ENCODE measurements around the gene PPP2R2C. TPM values are rescaled to one million over a fixed set of nuclear protein-coding genes. Genes with fewer than 3 reads are reported as not detected.

PPP2R2C gene
- polyA plus RNA-seq, 1 donor (not counting 4 experiments of a cell fraction or from before 2014, with no cell fraction given): 12.3 TPM

DNA sequence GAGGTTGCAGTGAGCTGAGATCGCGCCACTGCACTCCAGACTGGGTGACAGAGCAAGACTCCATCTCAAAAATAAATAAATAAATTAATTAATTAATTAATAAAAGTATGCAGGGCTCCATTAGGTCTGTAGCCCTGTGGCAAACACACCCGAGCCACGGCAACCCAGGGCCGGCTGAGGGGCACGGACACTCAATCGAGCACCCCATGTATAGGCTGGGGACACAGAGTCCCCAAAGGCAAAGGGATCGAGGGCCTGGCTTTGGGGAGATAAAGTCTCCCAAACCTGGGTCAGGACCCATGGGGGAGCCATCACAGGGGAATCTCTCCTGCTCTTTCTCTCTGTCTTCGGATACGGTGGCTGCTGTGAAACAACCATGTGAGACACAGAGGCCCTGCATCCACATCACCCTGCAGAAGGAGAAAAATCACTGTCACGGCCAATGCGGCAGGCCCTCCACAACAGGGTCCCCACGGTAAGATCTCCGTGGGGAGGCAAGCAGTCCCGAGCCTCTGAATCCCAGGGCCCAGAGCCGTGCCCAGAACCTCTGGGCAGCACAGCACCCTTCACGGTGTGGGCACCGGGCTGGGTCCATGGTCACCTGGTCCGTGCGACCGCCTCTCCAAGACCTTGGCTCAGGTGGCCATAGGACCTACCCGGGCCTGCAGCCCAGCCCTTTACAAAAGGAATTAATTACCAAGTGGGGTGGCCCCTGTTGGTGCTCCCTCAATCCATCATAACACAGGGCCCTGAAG, 121.0 kb downstream of the PPP2R2C start:
- Histone ChIP-seq H3K9me1 (ENCODE audit: control insufficient read depth, extremely low read depth, insufficient read depth, low read length) (no peaks in the 10 kb centered on the region), H3K36me3 (ENCODE audit: control insufficient read depth in 2 of 2, extremely low read depth in 1 of 2, insufficient read depth in 2 of 2, low read length in 2 of 2) (no peaks in the 10 kb centered on the region), H3K4me3 (ENCODE audit: control insufficient read depth in 2 of 3, extremely low read depth in 1 of 3, insufficient read depth in 2 of 3, low read depth in 1 of 3, low read length in 3 of 3) (no peak overlapping the region), H3K9me3 (ENCODE audit: control insufficient read depth, low read depth, low read length) (no peaks in the 10 kb centered on the region), H2AFZ (ENCODE audit: control insufficient read depth, low read length) (no peak overlapping the region), H4K20me1 (ENCODE audit: control insufficient read depth, extremely low read depth, insufficient read depth, low read length) (no peaks in the 10 kb centered on the region), H3K4me1 (ENCODE audit: control insufficient read depth, extremely low read depth, insufficient read depth, low read length) (no peaks in the 10 kb centered on the region), H3K9ac (ENCODE audit: control insufficient read depth, extremely low read depth, insufficient read depth, low read length) (no peak overlapping the region), H3K79me2 (ENCODE audit: control insufficient read depth, insufficient read depth, low read length) (no peaks in the 10 kb centered on the region), H3K27me3 (ENCODE audit: control insufficient read depth, extremely low read depth, insufficient read depth, low read length) (no peaks in the 10 kb centered on the region), H3K27ac (ENCODE audit: control insufficient read depth, insufficient read depth, low read length) (no peak overlapping the region), H3K4me2 (ENCODE audit: control insufficient read depth, extremely low read depth, insufficient read depth, low read depth, low read length) (no peak overlapping the region)
- TF ChIP-seq, protein P1, sequence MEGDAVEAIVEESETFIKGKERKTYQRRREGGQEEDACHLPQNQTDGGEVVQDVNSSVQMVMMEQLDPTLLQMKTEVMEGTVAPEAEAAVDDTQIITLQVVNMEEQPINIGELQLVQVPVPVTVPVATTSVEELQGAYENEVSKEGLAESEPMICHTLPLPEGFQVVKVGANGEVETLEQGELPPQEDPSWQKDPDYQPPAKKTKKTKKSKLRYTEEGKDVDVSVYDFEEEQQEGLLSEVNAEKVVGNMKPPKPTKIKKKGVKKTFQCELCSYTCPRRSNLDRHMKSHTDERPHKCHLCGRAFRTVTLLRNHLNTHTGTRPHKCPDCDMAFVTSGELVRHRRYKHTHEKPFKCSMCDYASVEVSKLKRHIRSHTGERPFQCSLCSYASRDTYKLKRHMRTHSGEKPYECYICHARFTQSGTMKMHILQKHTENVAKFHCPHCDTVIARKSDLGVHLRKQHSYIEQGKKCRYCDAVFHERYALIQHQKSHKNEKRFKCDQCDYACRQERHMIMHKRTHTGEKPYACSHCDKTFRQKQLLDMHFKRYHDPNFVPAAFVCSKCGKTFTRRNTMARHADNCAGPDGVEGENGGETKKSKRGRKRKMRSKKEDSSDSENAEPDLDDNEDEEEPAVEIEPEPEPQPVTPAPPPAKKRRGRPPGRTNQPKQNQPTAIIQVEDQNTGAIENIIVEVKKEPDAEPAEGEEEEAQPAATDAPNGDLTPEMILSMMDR (optimal IDR thresholded peaks at IDR 0.05 in 1 of 3, IDR thresholded peaks at IDR 0.05 in 1 of 3, conservative IDR thresholded peaks at IDR 0.05 in 1 of 3; ENCODE audit: extremely low read depth in 1 of 3, insufficient read depth in 2 of 3, low read length in 3 of 3): no peak
- TF ChIP-seq EZH2 (IDR thresholded peaks at IDR 0.05; ENCODE audit: low read length): no peak
- DNase-seq (ENCODE audit: low read depth, low spot score) (no peak), FAIRE-seq (no peak)
- dilution Hi-C loops (cut with MboI; ENCODE audit: extremely low pct_ligation_motif_present, low sequenced_read_pairs): no loop called here

DNA sequence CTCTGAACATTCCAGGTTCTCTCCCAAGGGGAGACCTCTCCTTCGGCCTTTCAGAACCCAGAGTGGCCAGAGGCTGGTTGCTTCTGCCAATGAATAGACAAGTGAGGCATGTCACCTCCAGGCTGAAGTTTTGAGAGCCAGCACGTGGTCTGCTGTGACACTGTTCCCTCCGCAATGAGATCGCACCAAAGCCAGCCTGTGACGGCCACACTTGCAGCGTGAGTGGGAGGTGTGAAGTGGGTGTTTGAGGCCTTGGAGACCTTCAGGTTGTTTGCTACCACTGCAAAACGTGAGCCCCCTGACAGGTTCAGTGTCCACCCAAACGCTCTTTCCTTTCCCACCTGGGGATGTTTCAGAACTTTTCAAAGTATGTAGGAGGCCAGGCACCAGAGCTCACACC, 121.8 kb downstream of the PPP2R2C start:
- Histone ChIP-seq H3K27ac (ENCODE audit: control insufficient read depth, insufficient read depth, low read length) (no peak overlapping the region), H3K4me2 (ENCODE audit: control insufficient read depth, extremely low read depth, insufficient read depth, low read depth, low read length) (no peak overlapping the region), H3K27me3 (ENCODE audit: control insufficient read depth, extremely low read depth, insufficient read depth, low read length) (no peaks in the 10 kb centered on the region), H3K9ac (ENCODE audit: control insufficient read depth, extremely low read depth, insufficient read depth, low read length) (no peak overlapping the region), H3K36me3 (ENCODE audit: control insufficient read depth in 2 of 2, extremely low read depth in 1 of 2, insufficient read depth in 2 of 2, low read length in 2 of 2) (no peaks in the 10 kb centered on the region), H3K9me3 (ENCODE audit: control insufficient read depth, low read depth, low read length) (no peaks in the 10 kb centered on the region), H2AFZ (ENCODE audit: control insufficient read depth, low read length) (no peak overlapping the region), H3K79me2 (ENCODE audit: control insufficient read depth, insufficient read depth, low read length) (no peaks in the 10 kb centered on the region), H3K4me1 (ENCODE audit: control insufficient read depth, extremely low read depth, insufficient read depth, low read length) (no peaks in the 10 kb centered on the region), H3K9me1 (ENCODE audit: control insufficient read depth, extremely low read depth, insufficient read depth, low read length) (no peaks in the 10 kb centered on the region), H4K20me1 (ENCODE audit: control insufficient read depth, extremely low read depth, insufficient read depth, low read length) (no peaks in the 10 kb centered on the region), H3K4me3 (ENCODE audit: control insufficient read depth in 2 of 3, extremely low read depth in 1 of 3, insufficient read depth in 2 of 3, low read depth in 1 of 3, low read length in 3 of 3) (no peak overlapping the region)
- dilution Hi-C loops (cut with MboI; ENCODE audit: extremely low pct_ligation_motif_present, low sequenced_read_pairs): no loop called here
- FAIRE-seq: no peak
- TF ChIP-seq EZH2 (IDR thresholded peaks at IDR 0.05; ENCODE audit: low read length): no peak
- TF ChIP-seq, protein P1 (optimal IDR thresholded peaks at IDR 0.05 in 1 of 3, IDR thresholded peaks at IDR 0.05 in 1 of 3, conservative IDR thresholded peaks at IDR 0.05 in 1 of 3; ENCODE audit: extremely low read depth in 1 of 3, insufficient read depth in 2 of 3, low read length in 3 of 3): no peak
- no peak for DNase-seq (ENCODE audit: low read depth, low spot score)
